CD4-positive, alpha-beta T cell treated with Interleukin-4 for 4 hours (primary cell): ENCODE measurements around the gene VPS37D.
"Not testable (repeated sequence)": the region's sequence is repeated elsewhere in the genome, so short reads cannot be mapped to it uniquely, and the experiment has no call there.

Experiments used
- DNase-seq: peaks from one replicate; pipeline ENCODE4 v3.0.0-alpha.2; 2020

The VPS37D gene

GRCh38 chr7:73646785-73647724 lies 20.6 kb upstream of the VPS37D start:
- no peak for DNase-seq

- peak; percentile 8 for DNase-seq
Measured at GRCh38 chr7:73647725-73648592, 19.7 kb upstream of the VPS37D start.

- DNase-seq, result no peak
Measured at GRCh38 chr7:73648593-73649332, 18.9 kb upstream of the VPS37D start.

- no peak for DNase-seq
Measured at GRCh38 chr7:73649576-73649975, 18.1 kb upstream of the VPS37D start.

- DNase-seq, result no peak
Measured at GRCh38 chr7:73650524-73650923, 17.1 kb upstream of the VPS37D start.

- DNase-seq, result no peak
Measured at GRCh38 chr7:73652541-73652949, 15.1 kb upstream of the VPS37D start.

GRCh38 chr7:73655309-73655708 lies 12.3 kb upstream of the VPS37D start:
- DNase-seq, result not testable (repeated sequence)

GRCh38 chr7:73659983-73660382 lies 7.6 kb upstream of the VPS37D start:
- DNase-seq, result no peak

GRCh38 chr7:73660594-73660993 lies 7.0 kb upstream of the VPS37D start:
- not testable (repeated sequence) for DNase-seq

GRCh38 chr7:73663033-73663432 lies 4.6 kb upstream of the VPS37D start:
- no peak for DNase-seq

GRCh38 chr7:73668103-73668885 lies 663 bp downstream of the VPS37D start:
- no peak for DNase-seq

GRCh38 chr7:73668886-73669230 lies 1.2 kb downstream of the VPS37D start:
- no peak for DNase-seq

- no peak for DNase-seq
Measured at GRCh38 chr7:73669288-73669701, 1.7 kb downstream of the VPS37D start.

- no peak for DNase-seq
Measured at GRCh38 chr7:73669858-73670385, 2.3 kb downstream of the VPS37D start.

GRCh38 chr7:73671322-73671661 lies 3.7 kb downstream of the VPS37D start:
- no peak for DNase-seq

- DNase-seq, result no peak
Measured at GRCh38 chr7:73671857-73672445, 4.3 kb downstream of the VPS37D start.

- no peak for DNase-seq
Measured at GRCh38 chr7:73674468-73675124, 7.0 kb downstream of the VPS37D start.

- DNase-seq, result not testable (repeated sequence)
Measured at GRCh38 chr7:73676062-73676461, 8.4 kb downstream of the VPS37D start.

GRCh38 chr7:73678862-73679261 lies 11.2 kb downstream of the VPS37D start:
- no peak for DNase-seq

- DNase-seq, result no peak
Measured at GRCh38 chr7:73679709-73680108, 12.1 kb downstream of the VPS37D start.

- DNase-seq, result no peak
Measured at GRCh38 chr7:73680501-73680900, 12.9 kb downstream of the VPS37D start.
